ENCODE data around the gene MRPL42.

DNA sequence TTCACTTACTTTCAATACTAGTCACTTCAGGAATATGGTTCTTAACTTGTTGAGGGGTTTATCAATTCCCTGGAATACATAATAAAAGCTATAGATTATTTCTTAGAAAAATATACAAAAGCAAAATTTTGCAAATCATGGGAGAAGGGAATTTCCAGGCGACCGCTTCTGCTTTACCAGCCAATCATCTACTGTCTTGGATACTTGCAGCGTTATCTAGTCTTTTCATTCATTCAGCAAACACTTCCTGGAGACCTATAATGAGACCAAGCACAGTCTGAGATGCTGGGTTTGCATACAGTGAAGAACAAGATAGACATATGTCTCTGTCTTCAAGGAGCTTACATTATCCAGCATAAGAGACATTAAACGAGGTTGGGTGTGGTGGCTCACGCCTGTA, 1.5 kb upstream of the MRPL42 start:
- no peak for TF ChIP-seq POLR2A (IDR thresholded peaks at IDR 0.05)
- TF ChIP-seq, protein P1, sequence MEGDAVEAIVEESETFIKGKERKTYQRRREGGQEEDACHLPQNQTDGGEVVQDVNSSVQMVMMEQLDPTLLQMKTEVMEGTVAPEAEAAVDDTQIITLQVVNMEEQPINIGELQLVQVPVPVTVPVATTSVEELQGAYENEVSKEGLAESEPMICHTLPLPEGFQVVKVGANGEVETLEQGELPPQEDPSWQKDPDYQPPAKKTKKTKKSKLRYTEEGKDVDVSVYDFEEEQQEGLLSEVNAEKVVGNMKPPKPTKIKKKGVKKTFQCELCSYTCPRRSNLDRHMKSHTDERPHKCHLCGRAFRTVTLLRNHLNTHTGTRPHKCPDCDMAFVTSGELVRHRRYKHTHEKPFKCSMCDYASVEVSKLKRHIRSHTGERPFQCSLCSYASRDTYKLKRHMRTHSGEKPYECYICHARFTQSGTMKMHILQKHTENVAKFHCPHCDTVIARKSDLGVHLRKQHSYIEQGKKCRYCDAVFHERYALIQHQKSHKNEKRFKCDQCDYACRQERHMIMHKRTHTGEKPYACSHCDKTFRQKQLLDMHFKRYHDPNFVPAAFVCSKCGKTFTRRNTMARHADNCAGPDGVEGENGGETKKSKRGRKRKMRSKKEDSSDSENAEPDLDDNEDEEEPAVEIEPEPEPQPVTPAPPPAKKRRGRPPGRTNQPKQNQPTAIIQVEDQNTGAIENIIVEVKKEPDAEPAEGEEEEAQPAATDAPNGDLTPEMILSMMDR (IDR thresholded peaks at IDR 0.05) = no peak
